Measurements from ENCODE around the gene PIH1D1. TPM values are rescaled to one million over a fixed set of nuclear protein-coding genes. Genes with fewer than 3 reads are reported as not detected.
"Not testable (repeated sequence)": the region's sequence is repeated elsewhere in the genome, so short reads cannot be mapped to it uniquely, and the experiment has no call there.

PIH1D1 gene
- total and polyA plus RNA-seq, 10 of the 15 experiments (the other 5 are each of a cell fraction or from before 2014, with no cell fraction given) = 16.1 to 153 (median 106) TPM

DNA sequence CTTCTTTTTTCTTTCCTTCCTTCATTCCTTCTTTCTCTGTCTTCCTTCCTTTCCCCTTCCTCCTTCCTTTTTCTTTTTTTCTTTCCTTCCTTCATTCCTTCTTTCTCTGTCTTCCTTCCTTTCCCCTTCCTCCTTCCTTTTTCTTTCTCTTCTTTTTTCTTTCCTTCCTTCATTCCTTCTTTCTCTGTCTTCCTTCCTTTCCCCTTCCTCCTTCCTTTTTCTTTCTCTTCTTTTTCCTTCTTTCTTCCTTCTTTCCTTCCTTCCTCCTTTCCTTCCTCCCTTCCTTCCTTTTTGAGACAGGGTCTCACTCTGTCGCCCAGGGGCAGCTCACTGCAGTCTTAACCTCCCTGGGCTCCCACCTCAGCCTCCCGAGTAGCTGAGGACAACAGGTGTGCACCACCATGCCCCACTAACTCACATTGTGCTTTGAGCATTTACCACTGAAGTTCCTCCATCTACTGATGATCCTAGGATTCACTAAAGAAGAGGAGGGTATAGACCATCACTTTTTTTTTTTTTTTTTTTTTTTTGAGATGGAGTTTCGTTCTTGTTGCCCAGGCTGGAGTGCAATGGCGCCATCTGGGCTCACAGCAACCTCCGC lies 7.4 kb downstream of the PIH1D1 start:
- H3K4me3 ChIP-seq; BruUV-seq (replicated peaks); H3K9me3 ChIP-seq (replicated peaks; ENCODE audit: control insufficient read depth, insufficient read depth, low read length); FAIRE-seq; H3K79me2 ChIP-seq (ENCODE audit: control insufficient read depth, insufficient read depth, low read length); H3K27ac ChIP-seq (ENCODE audit: control insufficient read depth, insufficient read depth); ATAC-seq; H4K20me1 ChIP-seq (ENCODE audit: control insufficient read depth, insufficient read depth); intact Hi-C loops (cut with micrococcal nuclease; ENCODE audit: unreplicated experiment); in situ Hi-C loops (cut with MboI); H3K36me3 ChIP-seq (ENCODE audit: control insufficient read depth in 2 of 2, insufficient read depth in 2 of 2, low read length in 1 of 2); DNase-seq (ENCODE audit: low read depth, low spot score); H3K4me1 ChIP-seq (ENCODE audit: control insufficient read depth, insufficient read depth, low read length); H3K9ac ChIP-seq (ENCODE audit: control insufficient read depth, insufficient read depth, low read length): not testable (repeated sequence)
- TF ChIP-seq SMAD1 (IDR thresholded peaks at IDR 0.05; ENCODE audit: low read depth, partially characterized antibody) (peak; percentile 45), ETV6 (conservative IDR thresholded peaks at IDR 0.05 in 1 of 2, IDR thresholded peaks at IDR 0.05 in 1 of 2; ENCODE audit: borderline replicate concordance in 1 of 2, low read depth in 1 of 2) (0 out of 4 replicates have a peak, but pooled peaks of 1 of the 2 experiments have one; percentile 6), HDGF (IDR thresholded peaks at IDR 0.05) (0 out of 2 replicates have a peak, but pooled peaks have one; percentile 27), YBX1 (IDR thresholded peaks at IDR 0.05) (peak; percentile 52; the same call in 1 of the 2 replicates)
- CTCF ChIA-PET = interaction anchor here (0.6 to 4.9 kb wide), 11 partner anchors 9 to 219 kb away, joined by 3 to 47 read pairs (median 4); partner anchors contain the start of genes ALDH16A1 and FLT3LG
- H3K4me2 ChIP-seq (ENCODE audit: control insufficient read depth, insufficient read depth) = peak overlapping the region; percentile 62; the same call in 1 of the 2 replicates
- H2AFZ ChIP-seq (ENCODE audit: control insufficient read depth, low read depth, low read length) = peak overlapping the region; percentile 25
- POLR2A ChIA-PET = interaction anchor here (0.6 to 0.8 kb wide), 3 partner anchors 9 to 26 kb away, joined by 4 to 9 read pairs (median 4); partner anchors contain the start of gene ALDH16A1
- peaks cover 9 to 18% of the 10 kb centered on the region in 2 experiments for H3K27me3 ChIP-seq (replicated peaks in 1 of 2; ENCODE audit: control insufficient read depth in 2 of 2, insufficient read depth in 2 of 2, low read length in 1 of 2)
- 4% methylated on average over 2 of the region's 5 CpGs for WGBS (ENCODE audit: insufficient coverage, insufficient replicate concordance, low lambda C conversion rate, missing lambda C conversion rate)
- SMC1A ChIA-PET (ENCODE audit: uncharacterized antibody, unreplicated experiment) = interaction anchor here (0.6 to 3.4 kb wide), 5 partner anchors 13 to 102 kb away, joined by 3 to 14 read pairs (median 3); no protein-coding TSS in a partner anchor
- RAD21 ChIA-PET (ENCODE audit: unreplicated experiment) = interaction anchor here (1.0 to 1.3 kb wide), 2 partner anchors 25 to 53 kb away, joined by 4 to 5 read pairs; no protein-coding TSS in a partner anchor
